ENCODE results near the gene ENTPD7. TPM values are rescaled to one million over a fixed set of nuclear protein-coding genes. Genes with fewer than 3 reads are reported as not detected.
"Not testable (repeated sequence)": the region's sequence is repeated elsewhere in the genome, so short reads cannot be mapped to it uniquely, and the experiment has no call there.

Gene ENTPD7
- total RNA-seq, 1 donor from 2014 or later: 20.6 TPM

DNA sequence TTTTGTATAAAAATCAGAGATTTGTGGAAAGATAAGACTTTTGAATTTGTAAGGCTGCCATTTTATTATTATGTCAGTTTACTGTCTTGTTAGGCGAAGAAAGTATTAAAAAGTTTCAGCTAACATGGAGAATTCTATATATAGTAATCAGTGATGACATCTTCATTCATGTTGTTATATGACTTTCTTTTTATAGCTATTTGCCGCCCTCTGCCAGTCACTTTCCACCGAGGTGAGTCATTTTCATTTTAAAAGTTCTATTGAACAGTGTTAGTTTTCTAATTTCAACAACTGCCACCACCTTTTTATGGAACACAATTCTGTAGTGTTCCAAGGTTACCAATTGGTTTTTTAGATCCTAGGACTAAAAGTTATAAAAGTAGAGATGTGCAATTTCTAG, 84.5 kb downstream of the ENTPD7 start:
- TF ChIP-seq, protein P1, sequence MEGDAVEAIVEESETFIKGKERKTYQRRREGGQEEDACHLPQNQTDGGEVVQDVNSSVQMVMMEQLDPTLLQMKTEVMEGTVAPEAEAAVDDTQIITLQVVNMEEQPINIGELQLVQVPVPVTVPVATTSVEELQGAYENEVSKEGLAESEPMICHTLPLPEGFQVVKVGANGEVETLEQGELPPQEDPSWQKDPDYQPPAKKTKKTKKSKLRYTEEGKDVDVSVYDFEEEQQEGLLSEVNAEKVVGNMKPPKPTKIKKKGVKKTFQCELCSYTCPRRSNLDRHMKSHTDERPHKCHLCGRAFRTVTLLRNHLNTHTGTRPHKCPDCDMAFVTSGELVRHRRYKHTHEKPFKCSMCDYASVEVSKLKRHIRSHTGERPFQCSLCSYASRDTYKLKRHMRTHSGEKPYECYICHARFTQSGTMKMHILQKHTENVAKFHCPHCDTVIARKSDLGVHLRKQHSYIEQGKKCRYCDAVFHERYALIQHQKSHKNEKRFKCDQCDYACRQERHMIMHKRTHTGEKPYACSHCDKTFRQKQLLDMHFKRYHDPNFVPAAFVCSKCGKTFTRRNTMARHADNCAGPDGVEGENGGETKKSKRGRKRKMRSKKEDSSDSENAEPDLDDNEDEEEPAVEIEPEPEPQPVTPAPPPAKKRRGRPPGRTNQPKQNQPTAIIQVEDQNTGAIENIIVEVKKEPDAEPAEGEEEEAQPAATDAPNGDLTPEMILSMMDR (IDR thresholded peaks at IDR 0.05; ENCODE audit: unreplicated experiment): no peak
- no peak for DNase-seq (ENCODE audit: low spot score in 2 of 2, unreplicated experiment in 2 of 2)
- Mint-ChIP-seq H3K4me3 (no peak overlapping the region), H3K4me1 (no peaks in the 10 kb centered on the region), H3K36me3 (peaks cover 53% of the 10 kb centered on the region), H3K27me3 (ENCODE audit: low read depth) (no peaks in the 10 kb centered on the region), H3K9me3 (peaks cover 28% of the 10 kb centered on the region), H3K27ac (no peak overlapping the region)

DNA sequence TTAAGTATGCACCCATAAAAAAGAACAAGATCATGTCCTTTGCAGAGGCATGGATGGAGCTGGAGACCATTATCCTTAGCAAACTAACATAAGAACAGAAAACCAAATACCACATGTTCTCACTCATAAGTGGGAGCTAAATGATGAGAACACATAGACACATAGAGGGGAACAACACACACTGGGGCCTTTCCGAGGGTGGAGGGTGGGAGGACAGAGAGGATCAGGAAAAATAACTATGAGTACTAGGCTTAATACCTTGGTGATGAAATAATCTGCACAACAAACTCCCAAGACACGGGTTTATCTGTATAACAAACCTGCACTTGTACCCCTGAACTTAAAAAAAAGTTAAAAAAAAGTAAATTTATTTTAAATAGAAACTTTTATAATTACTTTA, 86.9 kb downstream of the ENTPD7 start:
- not testable (repeated sequence) for DNase-seq (ENCODE audit: low spot score in 2 of 2, unreplicated experiment in 2 of 2); H3K4me3 Mint-ChIP-seq; H3K9me3 Mint-ChIP-seq; H3K27me3 Mint-ChIP-seq (ENCODE audit: low read depth); H3K4me1 Mint-ChIP-seq; H3K27ac Mint-ChIP-seq
- peaks cover 39% of the 10 kb centered on the region for H3K36me3 Mint-ChIP-seq

DNA sequence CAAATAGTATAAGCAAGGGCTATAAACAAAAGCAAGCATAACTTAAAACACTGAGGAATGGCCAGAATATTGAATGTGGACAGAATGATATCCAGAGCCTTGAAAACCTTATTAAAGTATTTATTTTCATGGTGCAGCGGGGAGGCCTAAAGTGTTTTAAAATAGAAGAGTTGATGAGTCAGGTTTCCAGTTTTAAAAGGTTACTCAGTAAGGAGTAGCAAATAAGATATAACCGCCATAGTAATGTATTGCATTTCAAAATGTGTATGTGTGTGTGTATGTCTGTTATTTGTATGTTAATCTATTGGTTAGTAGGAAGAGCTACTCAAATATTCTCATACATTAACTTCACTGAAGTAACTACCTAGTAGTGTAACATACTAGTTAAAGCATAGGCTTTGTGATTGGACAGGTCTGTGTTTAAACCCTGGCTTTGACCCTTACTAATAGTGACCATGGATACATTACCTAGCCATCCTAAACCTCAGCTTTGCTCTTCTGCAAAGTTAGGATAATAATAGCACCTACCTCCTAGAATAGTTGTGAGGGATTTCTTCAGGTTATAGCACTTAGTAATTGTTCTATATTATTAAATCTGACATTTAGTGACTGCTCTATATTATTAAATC, 89.6 kb downstream of the ENTPD7 start:
- H3K9me3 Mint-ChIP-seq: no peaks in the 10 kb centered on the region
- H3K27me3 Mint-ChIP-seq (ENCODE audit: low read depth): no peaks in the 10 kb centered on the region
- no peak overlapping the region for H3K27ac Mint-ChIP-seq
- DNase-seq (ENCODE audit: low spot score in 2 of 2, unreplicated experiment in 2 of 2): no peak
- TF ChIP-seq, protein P1 (IDR thresholded peaks at IDR 0.05; ENCODE audit: unreplicated experiment): no peak
- no peak overlapping the region for H3K4me3 Mint-ChIP-seq
- H3K36me3 Mint-ChIP-seq: peaks cover 23% of the 10 kb centered on the region
- no peaks in the 10 kb centered on the region for H3K4me1 Mint-ChIP-seq

DNA sequence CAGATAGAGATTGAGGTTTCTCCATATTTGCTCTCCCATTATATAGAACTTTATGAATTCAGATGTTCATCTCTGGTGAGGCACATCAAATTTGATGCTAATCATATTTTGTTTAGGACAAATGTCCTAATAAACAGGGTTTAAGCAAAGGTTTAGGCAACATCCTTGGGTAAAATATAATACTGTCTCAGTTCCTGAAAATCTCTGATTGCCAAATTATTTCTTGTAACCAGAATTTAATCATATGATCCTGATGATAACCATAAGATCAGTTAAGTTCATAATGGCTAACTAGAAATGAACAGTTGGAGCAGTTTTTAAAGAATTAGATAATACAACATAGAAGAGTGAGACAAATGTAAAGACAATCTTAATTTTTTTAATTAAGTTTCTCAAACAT, 91.3 kb downstream of the ENTPD7 start:
- Mint-ChIP-seq H3K4me3 (no peak overlapping the region), H3K27me3 (ENCODE audit: low read depth) (no peaks in the 10 kb centered on the region), H3K36me3 (peaks cover 24% of the 10 kb centered on the region), H3K9me3 (no peaks in the 10 kb centered on the region), H3K4me1 (no peaks in the 10 kb centered on the region), H3K27ac (no peak overlapping the region)
- DNase-seq (ENCODE audit: low spot score in 2 of 2, unreplicated experiment in 2 of 2): no peak
- TF ChIP-seq, protein P1 (IDR thresholded peaks at IDR 0.05; ENCODE audit: unreplicated experiment): no peak

DNA sequence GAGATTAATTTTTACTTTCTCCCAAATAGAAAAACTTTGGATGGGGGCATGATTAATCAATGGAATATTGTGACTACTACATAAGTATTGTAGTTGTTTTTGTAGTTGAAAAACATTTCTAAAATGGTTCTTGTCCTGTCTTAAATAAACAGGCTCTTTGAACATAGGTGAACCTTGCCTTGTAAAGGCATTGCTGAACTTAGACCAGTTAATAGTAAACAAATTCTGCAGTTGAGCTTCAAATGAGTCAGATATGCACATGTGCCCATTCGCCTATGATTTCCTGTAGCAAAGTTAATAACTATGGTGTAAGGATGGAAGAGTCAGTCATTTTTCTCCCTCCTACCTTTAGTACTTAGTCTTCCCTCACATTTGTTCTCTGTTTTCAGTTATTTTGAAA, 95.4 kb downstream of the ENTPD7 start:
- TF ChIP-seq, protein P1 (IDR thresholded peaks at IDR 0.05; ENCODE audit: unreplicated experiment): no peak
- Mint-ChIP-seq H3K27ac (no peak overlapping the region), H3K9me3 (no peaks in the 10 kb centered on the region), H3K36me3 (peaks cover 38% of the 10 kb centered on the region), H3K4me1 (no peaks in the 10 kb centered on the region), H3K4me3 (no peak overlapping the region), H3K27me3 (ENCODE audit: low read depth) (no peaks in the 10 kb centered on the region)
- DNase-seq (ENCODE audit: low spot score in 2 of 2, unreplicated experiment in 2 of 2): no peak

Other genes starting within 250 kb of the ENTPD7 start
- 21.6 to 24.4 TPM (median 22.9 TPM) in 3 replicates for gene GOT1, start 228.9 kb upstream of the ENTPD7 start, total RNA-seq
- gene NKX2-3, start 126.6 kb upstream of the ENTPD7 start, total RNA-seq: not detected in 3 replicates
- gene SLC25A28, start 39.1 kb upstream of the ENTPD7 start, total RNA-seq: 41.2 to 44.8 TPM (median 41.4 TPM) in 3 replicates
- 52.0 to 53.0 TPM (median 52.6 TPM) in 3 replicates for gene COX15, start 72.6 kb downstream of the ENTPD7 start, total RNA-seq
- 10.4 to 13.3 TPM (median 10.6 TPM) in 3 replicates for gene CUTC, start 72.7 kb downstream of the ENTPD7 start, total RNA-seq
- gene ABCC2, start 123.1 kb downstream of the ENTPD7 start, total RNA-seq: 0.71 to 0.87 TPM (median 0.79 TPM) in 3 replicates

Measured in mesothelial cell of epicardium (in vitro differentiated cells).